Calu3 (cell line): ENCODE results near the gene LAMTOR4. TPM values are rescaled to one million over a fixed set of nuclear protein-coding genes. Genes with fewer than 3 reads are reported as not detected.

Experiments
- BruUV-seq: library from RNA; stranded (reverse); fragments of 400-500 nt; replicated peaks from 2 replicates; lab custom pipeline; 2021; lab: Mats Ljungman, UMichigan
- CTCF ChIA-PET: fragments of 300-600 bp; sonication (Branson Sonifier 250); formaldehyde crosslinking; loops from one replicate; lab custom pipeline; 2022; ENCODE audit warnings: antibody characterized with exemption; lab: Charles Lee
- DNase-seq: peaks from one replicate; pipeline ENCODE4 v3.0.0; 2022
- H3K27ac Mint-ChIP-seq: one replicate; pipeline ENCODE4 v1.8.0; 2022; ENCODE audit warnings: mixed read lengths; ENCODE audit not compliant: unreplicated experiment
- H3K27me3 Mint-ChIP-seq: one replicate; pipeline ENCODE4 v1.8.0; 2022; ENCODE audit warnings: mixed read lengths; ENCODE audit not compliant: unreplicated experiment
- H3K36me3 Mint-ChIP-seq: one replicate; pipeline ENCODE4 v1.8.0; 2022; ENCODE audit warnings: mild to moderate bottlenecking, moderate library complexity, mixed read lengths; ENCODE audit not compliant: insufficient read depth, unreplicated experiment
- H3K4me1 Mint-ChIP-seq: one replicate; pipeline ENCODE4 v1.8.0; 2022; ENCODE audit warnings: mild to moderate bottlenecking, low read depth, mixed read lengths; ENCODE audit not compliant: unreplicated experiment
- H3K4me3 Mint-ChIP-seq: one replicate; pipeline ENCODE4 v1.8.0; 2022; ENCODE audit warnings: mild to moderate bottlenecking, low read depth, moderate library complexity, mixed read lengths; ENCODE audit not compliant: unreplicated experiment
- H3K9me3 Mint-ChIP-seq: one replicate; pipeline ENCODE4 v1.8.0; 2022; ENCODE audit warnings: low read depth, mixed read lengths; ENCODE audit not compliant: unreplicated experiment
- intact Hi-C: fragments of 100-400 bp; cut with micrococcal nuclease; formaldehyde crosslinking; loops from one replicate; pipeline ENCODE4 v1.10.0; 2022; ENCODE audit not compliant: unreplicated experiment
- total RNA-seq: library from RNA; stranded (reverse); gene quantifications from 2 replicates; pipeline ENCODE4 v1.2.3, GENCODE V29; 2022
- TF ChIP-seq, protein P1 (sequence below): fragments of 200-600 bp; IDR thresholded peaks from one replicate; pipeline ENCODE4 v1.8.0; 2022; ENCODE audit warnings: antibody characterized with exemption; ENCODE audit not compliant: unreplicated experiment

The LAMTOR4 gene
- total RNA-seq, 1 experiment from 2014 or later = 43.6 TPM

DNA sequence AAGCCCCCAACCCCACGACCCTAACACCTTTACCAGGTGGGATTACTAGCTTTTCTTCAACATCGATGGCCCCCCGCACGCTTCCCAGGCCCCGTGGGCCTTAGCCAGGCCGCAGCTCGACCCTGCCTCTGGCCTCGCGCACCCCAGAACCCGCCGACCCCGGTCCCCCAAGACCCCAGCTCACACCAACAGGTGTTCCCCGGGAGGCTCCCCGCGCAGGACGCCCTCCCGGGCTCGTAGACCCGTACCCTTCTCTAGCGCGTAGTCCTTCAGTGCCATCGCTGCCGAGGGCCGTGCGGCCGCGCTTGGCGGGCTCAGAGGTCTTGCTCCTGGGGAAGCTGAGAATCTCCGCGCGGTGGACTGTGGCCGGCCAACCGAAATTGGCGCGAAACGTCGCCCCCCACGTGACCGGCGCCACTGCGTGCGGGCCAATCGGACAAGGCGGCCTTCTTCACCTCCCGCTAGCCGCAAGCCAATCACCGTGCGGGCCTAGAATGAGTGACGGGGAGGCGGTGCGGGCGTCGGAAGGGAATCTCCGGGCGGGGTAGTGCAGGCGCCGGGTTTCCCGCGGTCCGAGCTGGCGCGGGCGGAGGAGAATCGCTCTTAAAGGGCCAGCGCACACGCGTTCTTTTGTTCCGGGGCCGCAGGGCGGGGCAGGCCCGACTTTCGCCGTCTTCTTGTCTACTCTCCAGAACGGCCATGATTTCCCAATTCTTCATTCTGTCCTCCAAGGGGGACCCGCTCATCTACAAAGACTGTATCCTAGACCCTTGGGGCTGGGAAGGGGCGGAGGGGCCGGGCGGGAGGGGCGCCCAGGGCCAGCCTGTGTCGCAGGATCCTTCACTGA lies 47.5 kb upstream of the LAMTOR4 start, which contains the start of the genes AP4M1 and MCM7:
Gene AP4M1 (plus strand): TSS at position 628 of the 847 bp plus-strand sequence. CDS start 72 bp downstream, at position 700.
Gene MCM7 (minus strand): TSS at position 382 of the 847 bp plus-strand sequence. CDS start 103 bp downstream, at position 279.
- TSS peak; percentile 50 for BruUV-seq

DNA sequence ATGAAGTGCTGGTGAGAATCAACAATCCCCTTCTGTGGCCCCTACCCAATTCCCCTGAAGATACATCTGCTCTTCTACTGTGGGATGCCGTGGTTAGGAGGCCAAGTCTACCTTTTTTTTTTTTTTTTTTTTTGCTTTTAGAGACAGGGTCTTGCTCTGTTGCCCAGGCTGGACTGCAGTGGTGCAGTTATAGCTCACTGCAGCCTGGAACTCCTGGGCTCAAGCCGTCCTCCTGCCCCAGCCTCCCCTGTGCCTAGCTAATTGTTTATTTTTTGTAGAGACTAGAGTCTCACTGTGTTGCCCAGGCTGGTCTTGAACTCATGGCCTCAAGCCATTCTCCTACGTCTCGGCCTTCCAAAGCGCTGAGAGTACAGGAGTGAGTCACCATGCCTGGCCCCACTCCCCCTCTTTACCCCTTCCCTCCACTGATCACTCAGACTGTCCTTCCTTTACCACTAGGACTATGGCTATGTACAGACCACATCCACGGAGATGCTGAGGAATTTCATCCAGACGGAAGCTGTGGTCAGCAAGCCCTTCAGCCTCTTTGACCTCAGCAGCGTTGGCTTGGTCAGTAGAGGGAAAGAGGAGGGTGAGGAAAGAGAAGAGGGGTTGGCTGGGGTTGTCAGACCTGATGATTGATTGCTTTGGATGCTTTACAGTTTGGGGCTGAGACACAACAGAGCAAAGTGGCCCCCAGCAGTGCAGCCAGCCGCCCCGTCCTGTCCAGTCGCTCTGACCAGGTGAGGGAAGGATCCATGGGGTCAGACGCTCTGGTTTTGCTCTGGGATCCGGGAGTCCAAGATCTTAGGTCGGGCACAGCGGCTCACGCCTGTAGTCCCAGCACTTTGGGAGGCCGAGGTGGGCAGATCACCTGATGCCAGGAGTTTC lies 45.5 kb upstream of the LAMTOR4 start:
- CTCF ChIA-PET = no interaction called here
- intact Hi-C loops = no loop called here
- DNase-seq = no peak
- Mint-ChIP-seq H3K9me3 (no peaks in the 10 kb centered on the region), H3K36me3 (peaks cover 74% of the 10 kb centered on the region), H3K4me1 (peaks cover 11% of the 10 kb centered on the region), H3K4me3 (peak overlapping the region; percentile 90), H3K27me3 (no peaks in the 10 kb centered on the region), H3K27ac (peak overlapping the region; percentile 78)
- BruUV-seq = TSS peak; percentile 34
- TF ChIP-seq, protein P1, sequence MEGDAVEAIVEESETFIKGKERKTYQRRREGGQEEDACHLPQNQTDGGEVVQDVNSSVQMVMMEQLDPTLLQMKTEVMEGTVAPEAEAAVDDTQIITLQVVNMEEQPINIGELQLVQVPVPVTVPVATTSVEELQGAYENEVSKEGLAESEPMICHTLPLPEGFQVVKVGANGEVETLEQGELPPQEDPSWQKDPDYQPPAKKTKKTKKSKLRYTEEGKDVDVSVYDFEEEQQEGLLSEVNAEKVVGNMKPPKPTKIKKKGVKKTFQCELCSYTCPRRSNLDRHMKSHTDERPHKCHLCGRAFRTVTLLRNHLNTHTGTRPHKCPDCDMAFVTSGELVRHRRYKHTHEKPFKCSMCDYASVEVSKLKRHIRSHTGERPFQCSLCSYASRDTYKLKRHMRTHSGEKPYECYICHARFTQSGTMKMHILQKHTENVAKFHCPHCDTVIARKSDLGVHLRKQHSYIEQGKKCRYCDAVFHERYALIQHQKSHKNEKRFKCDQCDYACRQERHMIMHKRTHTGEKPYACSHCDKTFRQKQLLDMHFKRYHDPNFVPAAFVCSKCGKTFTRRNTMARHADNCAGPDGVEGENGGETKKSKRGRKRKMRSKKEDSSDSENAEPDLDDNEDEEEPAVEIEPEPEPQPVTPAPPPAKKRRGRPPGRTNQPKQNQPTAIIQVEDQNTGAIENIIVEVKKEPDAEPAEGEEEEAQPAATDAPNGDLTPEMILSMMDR = no peak

More for the DNA sequence above, 47.5 kb upstream of the LAMTOR4 start, which contains the start of the genes AP4M1 and MCM7:
- TF ChIP-seq, protein P1 = no peak
- Mint-ChIP-seq H3K27ac (peak within 1 kb of the TSS; percentile 93), H3K36me3 (peaks cover 72% of the 10 kb centered on the region), H3K9me3 (no peaks in the 10 kb centered on the region), H3K27me3 (no peaks in the 10 kb centered on the region), H3K4me1 (peaks cover 14% of the 10 kb centered on the region), H3K4me3 (peak within 1 kb of the TSS; percentile 90)
- peak; percentile 97 for DNase-seq
- intact Hi-C loops = no loop called here
- CTCF ChIA-PET = interaction anchor here (0.7 kb wide), 1 partner anchor 40 kb away, joined by 3 read pairs; no protein-coding TSS in a partner anchor

DNA sequence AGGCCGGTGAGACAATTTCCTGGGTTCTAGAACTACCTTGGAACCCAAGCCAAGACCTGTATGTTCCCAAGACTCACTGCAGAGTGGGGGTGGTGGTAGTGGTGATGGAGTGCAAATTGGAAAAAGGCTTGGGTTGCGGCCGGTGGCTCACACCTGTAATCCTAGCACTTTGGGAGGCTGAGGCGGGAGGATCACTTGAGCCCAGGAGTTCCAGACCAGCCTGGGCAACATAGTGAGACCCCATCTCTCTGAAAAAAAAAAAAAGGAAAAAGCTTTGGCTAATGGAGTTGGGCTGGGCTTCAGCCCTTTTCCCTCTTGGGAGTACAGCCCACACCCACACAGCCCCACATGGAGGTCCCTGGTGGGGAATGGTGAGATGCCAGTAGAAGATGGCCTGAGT lies 43.2 kb upstream of the LAMTOR4 start:
- no peak for DNase-seq
- Mint-ChIP-seq H3K27me3 (no peaks in the 10 kb centered on the region), H3K9me3 (no peaks in the 10 kb centered on the region), H3K4me1 (no peaks in the 10 kb centered on the region), H3K4me3 (no peak overlapping the region), H3K27ac (no peak overlapping the region), H3K36me3 (peaks cover 52% of the 10 kb centered on the region)
- TF ChIP-seq, protein P1 = no peak
- CTCF ChIA-PET = no interaction called here
- BruUV-seq = no TSS peak
- intact Hi-C loops = no loop called here

DNA sequence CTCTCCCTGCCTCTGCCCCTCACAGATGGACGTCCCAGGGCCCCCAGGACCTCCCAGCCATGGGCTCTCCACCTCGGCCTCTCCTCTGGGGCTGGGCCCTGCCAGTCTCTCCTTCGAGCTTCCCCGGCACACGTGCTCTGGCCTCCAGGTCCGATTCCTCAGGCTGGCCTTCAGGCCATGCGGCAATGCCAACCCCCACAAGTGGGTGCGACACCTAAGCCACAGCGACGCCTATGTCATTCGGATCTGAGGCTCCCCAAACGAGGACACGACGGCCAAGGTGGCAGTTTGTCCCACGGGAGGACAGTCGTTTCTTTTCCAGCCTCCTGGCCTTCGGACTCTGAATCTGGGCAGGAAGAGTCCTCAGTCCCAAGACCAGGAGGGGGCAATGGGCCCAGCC lies 42.1 kb upstream of the LAMTOR4 start:
- intact Hi-C loops = no loop called here
- peaks cover 47% of the 10 kb centered on the region for H3K36me3 Mint-ChIP-seq
- BruUV-seq = no TSS peak
- H3K4me1 Mint-ChIP-seq = no peaks in the 10 kb centered on the region
- TF ChIP-seq, protein P1 = no peak
- H3K4me3 Mint-ChIP-seq = no peak overlapping the region
- H3K27ac Mint-ChIP-seq = no peak overlapping the region
- no peaks in the 10 kb centered on the region for H3K27me3 Mint-ChIP-seq
- DNase-seq = no peak
- CTCF ChIA-PET = interaction anchor here (0.5 kb wide), 1 partner anchor 1722 kb away, joined by 7 read pairs; no protein-coding TSS in a partner anchor
- H3K9me3 Mint-ChIP-seq = no peaks in the 10 kb centered on the region
